ENCODE data around the gene PLEKHA7.
"Not testable (repeated sequence)": the region's sequence is repeated elsewhere in the genome, so short reads cannot be mapped to it uniquely, and the experiment has no call there.

PLEKHA7 gene, protein sequence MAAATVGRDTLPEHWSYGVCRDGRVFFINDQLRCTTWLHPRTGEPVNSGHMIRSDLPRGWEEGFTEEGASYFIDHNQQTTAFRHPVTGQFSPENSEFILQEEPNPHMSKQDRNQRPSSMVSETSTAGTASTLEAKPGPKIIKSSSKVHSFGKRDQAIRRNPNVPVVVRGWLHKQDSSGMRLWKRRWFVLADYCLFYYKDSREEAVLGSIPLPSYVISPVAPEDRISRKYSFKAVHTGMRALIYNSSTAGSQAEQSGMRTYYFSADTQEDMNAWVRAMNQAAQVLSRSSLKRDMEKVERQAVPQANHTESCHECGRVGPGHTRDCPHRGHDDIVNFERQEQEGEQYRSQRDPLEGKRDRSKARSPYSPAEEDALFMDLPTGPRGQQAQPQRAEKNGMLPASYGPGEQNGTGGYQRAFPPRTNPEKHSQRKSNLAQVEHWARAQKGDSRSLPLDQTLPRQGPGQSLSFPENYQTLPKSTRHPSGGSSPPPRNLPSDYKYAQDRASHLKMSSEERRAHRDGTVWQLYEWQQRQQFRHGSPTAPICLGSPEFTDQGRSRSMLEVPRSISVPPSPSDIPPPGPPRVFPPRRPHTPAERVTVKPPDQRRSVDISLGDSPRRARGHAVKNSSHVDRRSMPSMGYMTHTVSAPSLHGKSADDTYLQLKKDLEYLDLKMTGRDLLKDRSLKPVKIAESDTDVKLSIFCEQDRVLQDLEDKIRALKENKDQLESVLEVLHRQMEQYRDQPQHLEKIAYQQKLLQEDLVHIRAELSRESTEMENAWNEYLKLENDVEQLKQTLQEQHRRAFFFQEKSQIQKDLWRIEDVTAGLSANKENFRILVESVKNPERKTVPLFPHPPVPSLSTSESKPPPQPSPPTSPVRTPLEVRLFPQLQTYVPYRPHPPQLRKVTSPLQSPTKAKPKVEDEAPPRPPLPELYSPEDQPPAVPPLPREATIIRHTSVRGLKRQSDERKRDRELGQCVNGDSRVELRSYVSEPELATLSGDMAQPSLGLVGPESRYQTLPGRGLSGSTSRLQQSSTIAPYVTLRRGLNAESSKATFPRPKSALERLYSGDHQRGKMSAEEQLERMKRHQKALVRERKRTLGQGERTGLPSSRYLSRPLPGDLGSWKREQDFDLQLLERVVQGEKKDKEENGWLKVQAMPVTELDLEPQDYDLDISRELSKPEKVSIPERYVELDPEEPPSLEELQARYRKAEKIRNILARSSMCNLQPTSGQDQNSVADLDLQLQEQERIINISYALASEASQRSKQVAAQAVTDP

DNA sequence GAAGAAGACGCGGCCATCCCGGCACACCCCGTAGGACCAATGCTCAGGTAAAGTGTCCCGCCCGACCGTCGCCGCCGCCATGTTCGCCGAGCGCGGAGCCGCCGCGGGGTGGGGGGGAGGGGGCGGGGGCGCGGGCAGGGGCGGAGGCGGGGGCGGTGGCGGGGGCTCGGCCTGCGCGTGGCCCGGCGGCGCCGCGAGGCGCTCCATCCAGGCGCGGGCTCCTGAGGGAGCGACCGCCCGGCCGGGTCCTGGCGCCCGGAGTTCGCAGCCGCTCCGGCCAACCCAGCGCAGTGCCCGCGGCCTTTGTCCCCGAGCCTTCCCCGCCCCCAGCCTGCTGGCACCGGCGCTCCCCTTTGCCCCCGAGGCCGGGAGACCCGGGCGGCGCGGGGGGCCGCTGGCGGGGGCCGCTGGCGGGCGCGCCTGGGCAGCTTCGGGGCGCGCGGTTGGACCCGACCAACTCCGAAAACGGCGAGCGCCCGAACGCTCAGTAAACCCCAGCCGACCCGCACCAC is at the start of gene PLEKHA7:
PLEKHA7 (minus strand) TSS at position 94 of the 512 bp plus-strand sequence; CDS start at position 81, 13 bp downstream.
- Histone ChIP-seq H3K4me1 (ENCODE audit: control insufficient read depth, insufficient read depth, low read length) (peaks cover 40% of the 10 kb centered on the region), H3K27me3 (ENCODE audit: control insufficient read depth, insufficient read depth, low read length) (no peaks in the 10 kb centered on the region), H3K9ac (ENCODE audit: low read length) (peak within 1 kb of the TSS; percentile 96), H3K36me3 (ENCODE audit: control insufficient read depth, insufficient read depth, low read length) (no peaks in the 10 kb centered on the region), H3K9me3 (ENCODE audit: control insufficient read depth, low read length) (no peaks in the 10 kb centered on the region), H3K4me3 (ENCODE audit: low read length) (peak within 1 kb of the TSS; percentile 90)

DNA sequence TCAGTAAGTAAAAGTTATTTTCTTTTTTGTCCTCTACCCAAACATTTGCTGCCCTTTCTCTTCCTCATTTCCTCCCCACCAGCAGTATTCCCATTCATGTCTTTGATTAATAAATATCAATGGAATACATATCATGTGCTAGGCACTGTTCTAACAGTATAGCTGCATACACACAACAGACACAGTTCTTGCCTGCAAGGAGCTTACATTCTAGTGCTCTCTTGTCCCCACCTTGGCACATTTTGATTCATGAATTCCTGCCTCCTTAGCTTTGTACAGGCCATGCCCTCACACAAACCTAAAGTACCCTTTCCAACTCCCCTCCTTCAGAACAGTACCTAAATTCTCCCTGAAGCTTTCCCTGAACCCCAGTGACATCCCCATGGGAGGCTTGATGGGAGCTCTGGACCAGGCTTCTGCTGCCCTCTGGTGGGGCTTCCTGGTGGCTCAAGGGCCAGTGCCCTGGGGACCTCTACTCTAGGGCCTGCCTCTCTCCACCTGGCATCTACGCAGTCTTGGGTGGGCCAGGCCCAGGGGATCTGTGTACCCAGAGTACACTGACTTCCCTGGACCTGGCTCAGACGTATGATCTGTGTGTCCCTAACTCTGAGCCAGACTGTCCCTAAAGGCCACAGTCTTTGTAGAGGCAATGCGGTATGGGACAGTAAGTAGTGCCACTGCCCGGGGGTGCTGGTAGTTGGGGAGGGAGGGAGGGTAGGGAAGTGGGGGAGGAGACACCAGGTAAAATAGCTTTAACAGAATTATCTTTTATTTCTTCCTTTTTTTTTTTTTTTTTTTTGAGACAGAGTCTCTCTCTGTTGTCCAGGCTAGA is 49.2 kb upstream of the PLEKHA7 start:
- H3K4me3 ChIP-seq (ENCODE audit: low read length) = no peak overlapping the region
- H3K36me3 ChIP-seq (ENCODE audit: control insufficient read depth, insufficient read depth, low read length) = no peaks in the 10 kb centered on the region
- no peaks in the 10 kb centered on the region for H3K9me3 ChIP-seq (ENCODE audit: control insufficient read depth, low read length)
- H3K4me1 ChIP-seq (ENCODE audit: control insufficient read depth, insufficient read depth, low read length) = no peaks in the 10 kb centered on the region
- H3K27me3 ChIP-seq (ENCODE audit: control insufficient read depth, insufficient read depth, low read length) = no peaks in the 10 kb centered on the region
- no peak overlapping the region for H3K9ac ChIP-seq (ENCODE audit: low read length)

DNA sequence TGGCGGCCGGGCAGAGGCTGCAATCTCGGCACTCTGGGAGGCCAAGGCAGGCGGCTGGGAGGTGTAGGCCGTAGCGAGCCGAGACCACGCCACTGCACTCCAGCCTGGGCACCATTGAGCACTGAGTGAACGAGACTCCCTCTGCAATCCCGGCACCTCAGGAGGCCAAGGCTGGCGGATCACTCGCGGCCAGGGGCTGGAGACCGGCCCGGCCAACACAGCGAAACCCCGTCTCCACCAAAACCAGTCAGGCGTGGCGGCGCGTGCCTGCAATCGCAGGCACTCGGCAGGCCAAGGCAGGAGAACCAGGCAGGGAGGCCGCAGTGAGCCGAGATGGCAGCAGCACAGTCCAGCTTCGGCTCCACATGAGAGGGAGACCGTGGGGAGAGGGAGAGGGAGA is 36.9 kb upstream of the PLEKHA7 start:
- not testable (repeated sequence) for H3K9ac ChIP-seq (ENCODE audit: low read length); H3K9me3 ChIP-seq (ENCODE audit: control insufficient read depth, low read length); H3K4me1 ChIP-seq (ENCODE audit: control insufficient read depth, insufficient read depth, low read length); H3K36me3 ChIP-seq (ENCODE audit: control insufficient read depth, insufficient read depth, low read length); H3K27me3 ChIP-seq (ENCODE audit: control insufficient read depth, insufficient read depth, low read length); H3K4me3 ChIP-seq (ENCODE audit: low read length)

DNA sequence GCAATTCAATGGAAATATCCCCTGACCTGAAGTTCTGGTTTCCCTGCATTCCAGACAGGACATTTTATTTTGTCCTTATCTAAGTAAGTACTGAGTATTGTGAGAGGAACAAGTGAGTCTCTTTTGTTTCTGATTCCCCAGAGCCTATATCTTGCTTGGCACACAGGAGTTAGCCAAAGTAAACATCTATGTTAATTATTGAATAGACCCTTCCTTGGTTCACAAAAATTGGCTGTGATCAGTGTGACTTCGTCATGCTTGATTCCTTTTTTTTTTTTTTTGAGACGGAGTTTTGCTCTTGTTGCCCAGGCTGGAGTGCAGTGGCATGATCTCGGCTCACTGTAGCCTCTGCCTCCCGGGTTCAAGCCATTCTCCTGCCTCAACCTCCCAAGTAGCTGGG is 34.3 kb upstream of the PLEKHA7 start:
- not testable (repeated sequence) for H3K4me3 ChIP-seq (ENCODE audit: low read length); H3K9me3 ChIP-seq (ENCODE audit: control insufficient read depth, low read length); H3K36me3 ChIP-seq (ENCODE audit: control insufficient read depth, insufficient read depth, low read length); H3K27me3 ChIP-seq (ENCODE audit: control insufficient read depth, insufficient read depth, low read length); H3K9ac ChIP-seq (ENCODE audit: low read length); H3K4me1 ChIP-seq (ENCODE audit: control insufficient read depth, insufficient read depth, low read length)

DNA sequence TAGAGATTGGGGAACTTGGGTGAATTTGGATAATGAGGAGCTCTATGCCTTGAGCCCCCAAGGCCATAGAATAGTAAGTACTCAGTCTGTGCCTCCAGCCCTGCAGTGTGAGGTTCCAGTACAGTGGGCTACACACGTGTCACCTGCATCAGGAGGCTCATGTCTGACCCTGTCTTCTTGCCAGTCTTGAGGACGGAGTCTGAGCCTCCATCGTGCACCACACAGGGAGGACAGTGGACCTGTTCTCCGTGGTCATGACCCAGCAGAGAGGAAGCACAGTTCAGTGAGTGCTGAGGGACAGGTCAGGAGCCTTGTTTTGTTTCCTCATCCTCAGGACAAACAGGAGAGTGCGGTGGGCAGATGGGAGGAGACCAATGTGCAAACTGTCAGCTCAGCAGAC is 32.5 kb upstream of the PLEKHA7 start:
- H3K4me1 ChIP-seq (ENCODE audit: control insufficient read depth, insufficient read depth, low read length) = peaks cover 6% of the 10 kb centered on the region
- H3K36me3 ChIP-seq (ENCODE audit: control insufficient read depth, insufficient read depth, low read length) = no peaks in the 10 kb centered on the region
- no peak overlapping the region for H3K9ac ChIP-seq (ENCODE audit: low read length)
- no peak overlapping the region for H3K4me3 ChIP-seq (ENCODE audit: low read length)
- no peaks in the 10 kb centered on the region for H3K27me3 ChIP-seq (ENCODE audit: control insufficient read depth, insufficient read depth, low read length)
- H3K9me3 ChIP-seq (ENCODE audit: control insufficient read depth, low read length) = no peaks in the 10 kb centered on the region

DNA sequence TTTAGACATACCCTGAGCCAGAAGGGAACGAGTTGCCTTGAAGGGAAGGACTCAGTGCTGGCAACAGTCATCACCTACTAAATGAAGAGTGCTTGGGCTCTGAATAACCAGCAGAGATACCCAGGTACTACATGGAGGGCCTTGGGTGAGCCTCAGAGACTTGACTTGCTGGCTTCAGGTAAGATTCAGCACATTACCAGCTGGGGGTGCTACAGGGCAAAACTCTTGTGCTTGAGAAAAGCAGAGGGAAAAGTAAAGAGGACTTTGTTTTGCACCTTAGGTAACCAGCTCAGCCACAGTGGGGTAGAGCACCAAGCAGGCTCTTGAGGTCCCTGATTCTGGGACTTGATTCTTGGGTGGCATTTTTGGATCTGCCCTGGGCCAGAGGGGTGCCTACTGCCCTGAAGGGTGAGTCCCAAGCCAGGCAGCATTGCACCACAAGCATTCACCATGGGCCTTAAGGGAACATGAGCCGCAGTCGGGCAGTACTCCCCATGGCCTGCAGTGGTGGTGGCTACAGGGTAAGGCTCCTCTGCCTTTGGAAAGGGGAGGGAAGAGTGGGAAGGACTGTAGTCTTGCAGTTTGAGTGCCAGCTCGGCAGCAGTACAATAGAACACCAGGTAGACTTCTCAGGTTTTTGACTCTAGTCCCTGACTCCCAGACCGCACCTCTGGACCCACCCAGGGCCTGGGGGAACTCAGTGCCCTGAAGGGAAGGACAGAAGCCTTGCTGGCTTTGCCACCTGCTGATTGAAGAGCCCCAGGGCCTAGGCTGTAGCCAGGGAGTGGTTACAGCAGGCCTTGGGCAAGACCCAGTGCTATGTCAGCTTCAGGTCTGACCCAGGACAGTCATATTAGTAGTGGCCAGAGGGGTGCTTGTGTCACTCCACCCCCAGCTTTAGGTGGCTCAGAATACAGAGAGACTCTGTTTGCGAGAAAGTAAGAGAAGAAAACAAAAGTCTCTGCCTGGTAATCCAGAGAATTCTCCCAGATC is 22.7 kb upstream of the PLEKHA7 start:
- no peaks in the 10 kb centered on the region for H3K36me3 ChIP-seq (ENCODE audit: control insufficient read depth, insufficient read depth, low read length)
- H3K4me1 ChIP-seq (ENCODE audit: control insufficient read depth, insufficient read depth, low read length) = peaks cover 13% of the 10 kb centered on the region
- no peak overlapping the region for H3K9ac ChIP-seq (ENCODE audit: low read length)
- H3K9me3 ChIP-seq (ENCODE audit: control insufficient read depth, low read length) = no peaks in the 10 kb centered on the region
- H3K27me3 ChIP-seq (ENCODE audit: control insufficient read depth, insufficient read depth, low read length) = no peaks in the 10 kb centered on the region
- H3K4me3 ChIP-seq (ENCODE audit: low read length) = no peak overlapping the region

DNA sequence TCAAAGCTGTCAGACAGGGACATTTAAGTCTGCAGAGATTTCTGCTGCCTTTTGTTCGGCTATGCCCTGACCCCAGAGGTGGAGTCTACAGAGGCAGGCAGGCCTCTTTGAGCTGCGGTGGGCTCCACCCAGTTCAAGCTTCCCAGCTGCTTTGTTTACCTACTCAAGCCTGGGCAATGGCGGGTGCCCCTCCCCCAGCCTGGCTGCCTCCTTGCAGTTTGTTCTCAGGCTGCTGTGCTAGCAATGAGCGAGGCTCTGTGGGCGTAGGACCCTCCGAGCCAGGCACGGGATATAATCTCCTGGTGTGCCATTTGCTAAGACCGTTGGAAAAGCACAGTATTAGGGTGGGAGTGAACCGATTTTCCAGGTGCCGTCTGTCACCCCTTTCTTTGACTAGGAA is 19.8 kb upstream of the PLEKHA7 start:
- H3K36me3 ChIP-seq (ENCODE audit: control insufficient read depth, insufficient read depth, low read length); H3K27me3 ChIP-seq (ENCODE audit: control insufficient read depth, insufficient read depth, low read length); H3K9me3 ChIP-seq (ENCODE audit: control insufficient read depth, low read length); H3K9ac ChIP-seq (ENCODE audit: low read length); H3K4me3 ChIP-seq (ENCODE audit: low read length): not testable (repeated sequence)
- H3K4me1 ChIP-seq (ENCODE audit: control insufficient read depth, insufficient read depth, low read length) = peaks cover 13% of the 10 kb centered on the region

DNA sequence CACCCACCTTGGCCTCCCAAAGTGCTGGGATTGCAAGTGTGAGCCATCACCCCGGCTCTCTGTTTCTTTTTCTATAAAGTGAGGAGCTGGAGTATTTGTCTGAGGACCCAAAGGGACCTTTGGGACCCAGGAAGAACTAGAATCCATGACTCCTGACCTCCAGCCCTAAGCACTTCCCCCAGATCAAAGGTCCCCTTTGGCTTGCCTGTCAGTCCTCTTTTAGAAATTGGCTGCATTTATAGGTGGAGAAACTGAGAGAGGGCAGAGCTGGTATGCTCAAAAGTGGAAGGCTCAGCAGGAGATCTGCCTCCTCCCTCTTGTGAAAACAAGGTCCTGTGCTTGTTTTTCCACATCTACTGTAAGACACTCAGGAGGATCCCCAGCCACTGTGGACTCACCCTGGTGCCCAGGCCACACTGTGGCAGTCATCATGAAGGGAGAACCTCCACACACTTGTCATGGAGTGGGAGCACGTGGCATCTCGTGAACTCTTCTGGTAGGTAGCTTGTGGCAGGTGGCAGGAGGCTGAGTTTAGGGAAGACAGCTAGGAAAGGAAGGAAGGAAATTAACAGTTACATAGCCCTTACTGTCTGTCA is 12.4 kb upstream of the PLEKHA7 start:
- Histone ChIP-seq H3K9me3 (ENCODE audit: control insufficient read depth, low read length) (no peaks in the 10 kb centered on the region), H3K4me1 (ENCODE audit: control insufficient read depth, insufficient read depth, low read length) (no peaks in the 10 kb centered on the region), H3K9ac (ENCODE audit: low read length) (no peak overlapping the region), H3K36me3 (ENCODE audit: control insufficient read depth, insufficient read depth, low read length) (no peaks in the 10 kb centered on the region), H3K4me3 (ENCODE audit: low read length) (no peak overlapping the region), H3K27me3 (ENCODE audit: control insufficient read depth, insufficient read depth, low read length) (no peaks in the 10 kb centered on the region)

DNA sequence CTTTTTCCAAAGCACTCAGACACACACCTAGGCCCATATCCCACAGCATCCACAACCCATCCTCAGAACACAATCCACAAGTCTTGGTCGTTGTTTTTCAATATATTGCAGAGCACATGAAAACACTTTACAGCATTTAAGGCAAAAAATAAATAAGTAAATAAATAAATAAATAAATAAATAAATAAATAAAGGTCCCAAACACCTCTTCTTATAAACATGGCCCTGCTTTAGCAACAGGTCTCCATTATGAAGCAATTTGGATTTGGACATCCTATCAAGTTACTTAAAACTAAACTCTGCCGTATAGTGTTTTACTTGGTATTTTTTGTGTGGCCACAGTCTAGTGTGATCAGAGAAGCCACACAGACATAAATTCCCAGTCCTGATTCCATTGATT is 10.7 kb upstream of the PLEKHA7 start:
- Histone ChIP-seq H3K4me3 (ENCODE audit: low read length) (no peak overlapping the region), H3K36me3 (ENCODE audit: control insufficient read depth, insufficient read depth, low read length) (no peaks in the 10 kb centered on the region), H3K4me1 (ENCODE audit: control insufficient read depth, insufficient read depth, low read length) (no peaks in the 10 kb centered on the region), H3K9me3 (ENCODE audit: control insufficient read depth, low read length) (no peaks in the 10 kb centered on the region), H3K9ac (ENCODE audit: low read length) (no peak overlapping the region), H3K27me3 (ENCODE audit: control insufficient read depth, insufficient read depth, low read length) (no peaks in the 10 kb centered on the region)

DNA sequence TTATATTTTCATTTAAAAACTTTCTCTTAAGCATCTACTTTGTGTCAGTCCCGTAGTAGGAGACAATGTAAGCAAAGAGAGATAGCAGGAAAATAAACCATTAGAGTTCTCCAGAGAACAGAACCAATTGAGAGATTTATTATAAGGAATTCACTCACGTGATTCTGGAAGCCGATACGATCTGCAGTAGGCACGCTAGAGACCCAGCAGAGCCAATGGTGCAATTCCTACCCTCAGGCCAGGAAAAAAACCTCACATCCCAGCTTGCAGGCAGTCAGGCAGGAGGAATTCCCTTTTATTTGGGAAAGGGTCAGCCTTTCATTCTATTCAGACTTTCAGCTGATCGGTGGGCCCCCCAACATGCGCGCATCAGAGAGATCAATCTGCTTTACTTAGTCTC is 7.3 kb upstream of the PLEKHA7 start:
- Histone ChIP-seq H3K4me1 (ENCODE audit: control insufficient read depth, insufficient read depth, low read length) (peaks cover 5% of the 10 kb centered on the region), H3K9me3 (ENCODE audit: control insufficient read depth, low read length) (no peaks in the 10 kb centered on the region), H3K9ac (ENCODE audit: low read length) (no peak overlapping the region), H3K27me3 (ENCODE audit: control insufficient read depth, insufficient read depth, low read length) (no peaks in the 10 kb centered on the region), H3K4me3 (ENCODE audit: low read length) (no peak overlapping the region), H3K36me3 (ENCODE audit: control insufficient read depth, insufficient read depth, low read length) (no peaks in the 10 kb centered on the region)
